ENCODE data around the gene NPY.

NPY gene

DNA sequence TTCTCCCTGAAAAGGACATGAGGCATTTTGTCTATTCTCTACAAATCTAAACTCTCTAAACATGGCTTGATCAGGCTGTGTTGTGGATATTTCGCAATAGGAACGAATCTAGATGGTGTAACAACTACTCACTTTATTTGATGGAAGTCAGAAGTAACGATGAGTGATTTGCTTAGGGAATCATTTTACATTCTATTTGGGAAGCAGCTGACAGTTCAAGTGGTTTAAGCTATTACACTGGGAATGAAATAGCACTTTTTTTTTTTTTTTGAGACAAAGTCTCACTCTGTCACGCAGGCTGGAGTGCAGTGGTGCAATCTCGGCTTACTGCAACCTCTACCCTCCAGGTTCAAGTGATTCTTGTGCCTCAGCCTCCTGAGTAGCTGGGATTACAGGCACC is 44.1 kb downstream of the NPY start:
- Histone ChIP-seq H3K27me3 (ENCODE audit: insufficient read depth, insufficient read length) (no peaks in the 10 kb centered on the region), H3K4me1 (ENCODE audit: insufficient read depth, insufficient read length) (no peaks in the 10 kb centered on the region), H3K4me3 (ENCODE audit: insufficient read length, low read depth) (no peak overlapping the region), H3K9me3 (ENCODE audit: insufficient read depth, low read length) (peaks cover 9% of the 10 kb centered on the region), H3K36me3 (ENCODE audit: insufficient read depth, insufficient read length, low read length) (no peaks in the 10 kb centered on the region), H3K9ac (ENCODE audit: insufficient read length, low read depth) (no peak overlapping the region)
- no peak for TF ChIP-seq YY1 (IDR thresholded peaks at IDR 0.05; ENCODE audit: insufficient read depth, insufficient read length)
- TF ChIP-seq SUZ12 (IDR thresholded peaks at IDR 0.05; ENCODE audit: extremely low read depth, insufficient read depth, insufficient read length): no peak
- TF ChIP-seq ZNF274 (IDR thresholded peaks at IDR 0.05; ENCODE audit: low read depth, low read length): no peak
- no peak for DNase-seq (ENCODE audit: low read depth, low spot score)

DNA sequence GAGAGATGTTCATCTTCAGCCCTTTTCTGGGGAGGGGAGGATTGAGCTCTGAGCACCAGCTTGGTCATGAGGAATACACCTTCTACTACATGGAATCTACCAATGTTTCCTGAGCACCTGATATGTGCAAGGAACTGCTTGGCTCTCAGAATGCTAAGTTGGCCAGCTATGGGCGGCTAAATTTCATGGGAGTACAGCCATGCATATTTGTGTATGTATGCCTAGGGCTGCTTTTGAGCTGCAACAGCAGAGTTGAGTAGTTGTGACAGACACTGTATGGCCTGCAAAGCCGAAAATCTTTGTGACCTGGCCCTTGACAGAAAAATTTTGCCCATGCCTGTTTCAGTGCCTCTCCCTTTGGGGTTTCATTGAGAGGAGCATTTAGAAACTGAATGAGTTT is 44.9 kb downstream of the NPY start:
- Histone ChIP-seq H3K36me3 (ENCODE audit: insufficient read depth, insufficient read length, low read length) (no peaks in the 10 kb centered on the region), H3K9ac (ENCODE audit: insufficient read length, low read depth) (no peak overlapping the region), H3K4me1 (ENCODE audit: insufficient read depth, insufficient read length) (no peaks in the 10 kb centered on the region), H3K4me3 (ENCODE audit: insufficient read length, low read depth) (no peak overlapping the region), H3K9me3 (ENCODE audit: insufficient read depth, low read length) (peaks cover 13% of the 10 kb centered on the region), H3K27me3 (ENCODE audit: insufficient read depth, insufficient read length) (no peaks in the 10 kb centered on the region)
- TF ChIP-seq ZNF274 (IDR thresholded peaks at IDR 0.05; ENCODE audit: low read depth, low read length) (no peak), YY1 (IDR thresholded peaks at IDR 0.05; ENCODE audit: insufficient read depth, insufficient read length) (no peak), SUZ12 (IDR thresholded peaks at IDR 0.05; ENCODE audit: extremely low read depth, insufficient read depth, insufficient read length) (no peak)
- no peak for DNase-seq (ENCODE audit: low read depth, low spot score)

GRCh38 chr7:24334012-24334411 is 50.0 kb downstream of the NPY start:
- Histone ChIP-seq H3K27me3 (ENCODE audit: insufficient read depth, insufficient read length) (no peaks in the 10 kb centered on the region), H3K9ac (ENCODE audit: insufficient read length, low read depth) (no peak overlapping the region), H3K4me3 (ENCODE audit: insufficient read length, low read depth) (no peak overlapping the region), H3K9me3 (ENCODE audit: insufficient read depth, low read length) (peaks cover 13% of the 10 kb centered on the region), H3K36me3 (ENCODE audit: insufficient read depth, insufficient read length, low read length) (no peaks in the 10 kb centered on the region), H3K4me1 (ENCODE audit: insufficient read depth, insufficient read length) (peaks cover 6% of the 10 kb centered on the region)
- no peak for DNase-seq (ENCODE audit: low read depth, low spot score)
- TF ChIP-seq ZNF274 (IDR thresholded peaks at IDR 0.05; ENCODE audit: low read depth, low read length) (no peak), YY1 (IDR thresholded peaks at IDR 0.05; ENCODE audit: insufficient read depth, insufficient read length) (no peak), SUZ12 (IDR thresholded peaks at IDR 0.05; ENCODE audit: extremely low read depth, insufficient read depth, insufficient read length) (no peak)

DNA sequence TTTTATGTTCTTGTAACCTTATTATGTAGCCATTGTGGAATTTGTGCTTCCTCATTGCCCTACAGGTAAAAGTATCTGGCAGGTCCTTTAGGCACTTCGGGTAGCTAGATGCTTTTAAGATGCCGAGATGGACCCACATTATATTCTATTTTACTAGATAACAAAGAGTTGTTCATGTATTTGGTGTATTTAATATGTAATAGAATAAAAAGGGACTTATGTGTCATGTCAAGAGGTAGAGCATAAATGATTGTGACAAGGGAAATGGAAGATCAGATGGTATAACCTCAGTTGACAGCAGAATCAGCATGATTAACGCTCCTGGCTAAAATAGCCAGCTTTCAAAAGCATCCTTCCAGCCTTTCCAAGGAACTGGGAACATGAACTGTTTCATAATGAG is 50.6 kb downstream of the NPY start:
- H3K9me3 ChIP-seq (ENCODE audit: insufficient read depth, low read length): peaks cover 13% of the 10 kb centered on the region
- no peak for TF ChIP-seq YY1 (IDR thresholded peaks at IDR 0.05; ENCODE audit: insufficient read depth, insufficient read length)
- no peak overlapping the region for H3K4me3 ChIP-seq (ENCODE audit: insufficient read length, low read depth)
- H3K9ac ChIP-seq (ENCODE audit: insufficient read length, low read depth): no peak overlapping the region
- peaks cover 8% of the 10 kb centered on the region for H3K4me1 ChIP-seq (ENCODE audit: insufficient read depth, insufficient read length)
- H3K36me3 ChIP-seq (ENCODE audit: insufficient read depth, insufficient read length, low read length): no peaks in the 10 kb centered on the region
- no peak for DNase-seq (ENCODE audit: low read depth, low spot score)
- H3K27me3 ChIP-seq (ENCODE audit: insufficient read depth, insufficient read length): no peaks in the 10 kb centered on the region

DNA sequence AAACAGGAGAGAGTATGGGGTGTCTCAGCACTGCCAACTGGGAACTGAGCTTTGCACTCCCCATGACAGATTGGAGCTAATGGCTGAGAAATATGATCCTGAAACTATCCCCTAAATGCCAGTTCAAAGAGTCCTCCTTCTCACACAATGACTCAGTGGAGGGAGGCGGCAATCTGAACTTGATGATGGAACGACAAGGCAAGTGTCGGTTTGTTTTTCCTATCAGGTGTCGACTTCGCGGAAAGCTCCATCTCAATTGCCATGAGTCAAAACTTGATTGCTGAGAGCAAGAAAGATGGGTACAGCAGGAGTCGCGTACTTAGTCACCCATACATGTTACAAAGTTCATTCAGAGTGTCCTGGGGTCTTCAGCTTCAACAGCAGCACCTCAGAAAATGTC is 52.5 kb downstream of the NPY start:
- H3K4me1 ChIP-seq (ENCODE audit: insufficient read depth, insufficient read length): peaks cover 8% of the 10 kb centered on the region
- DNase-seq (ENCODE audit: low read depth, low spot score): peak; percentile 39
- H3K9me3 ChIP-seq (ENCODE audit: insufficient read depth, low read length): peaks cover 13% of the 10 kb centered on the region
- H3K9ac ChIP-seq (ENCODE audit: insufficient read length, low read depth): no peak overlapping the region
- no peaks in the 10 kb centered on the region for H3K27me3 ChIP-seq (ENCODE audit: insufficient read depth, insufficient read length)
- no peak for TF ChIP-seq ZNF274 (IDR thresholded peaks at IDR 0.05; ENCODE audit: low read depth, low read length)
- TF ChIP-seq YY1 (IDR thresholded peaks at IDR 0.05; ENCODE audit: insufficient read depth, insufficient read length): no peak
- no peak for TF ChIP-seq SUZ12 (IDR thresholded peaks at IDR 0.05; ENCODE audit: extremely low read depth, insufficient read depth, insufficient read length)
- H3K4me3 ChIP-seq (ENCODE audit: insufficient read length, low read depth): no peak overlapping the region
- H3K36me3 ChIP-seq (ENCODE audit: insufficient read depth, insufficient read length, low read length): no peaks in the 10 kb centered on the region

GRCh38 chr7:24337180-24337579 is 53.2 kb downstream of the NPY start:
- no peak overlapping the region for H3K4me3 ChIP-seq (ENCODE audit: insufficient read length, low read depth)
- peak; percentile 97 for DNase-seq (ENCODE audit: low read depth, low spot score)
- H3K9me3 ChIP-seq (ENCODE audit: insufficient read depth, low read length): peaks cover 12% of the 10 kb centered on the region
- no peaks in the 10 kb centered on the region for H3K27me3 ChIP-seq (ENCODE audit: insufficient read depth, insufficient read length)
- H3K4me1 ChIP-seq (ENCODE audit: insufficient read depth, insufficient read length): peaks cover 8% of the 10 kb centered on the region
- no peak overlapping the region for H3K9ac ChIP-seq (ENCODE audit: insufficient read length, low read depth)
- H3K36me3 ChIP-seq (ENCODE audit: insufficient read depth, insufficient read length, low read length): no peaks in the 10 kb centered on the region
- no peak for TF ChIP-seq SUZ12 (IDR thresholded peaks at IDR 0.05; ENCODE audit: extremely low read depth, insufficient read depth, insufficient read length)
- no peak for TF ChIP-seq YY1 (IDR thresholded peaks at IDR 0.05; ENCODE audit: insufficient read depth, insufficient read length)
- TF ChIP-seq ZNF274 (IDR thresholded peaks at IDR 0.05; ENCODE audit: low read depth, low read length): no peak

DNA sequence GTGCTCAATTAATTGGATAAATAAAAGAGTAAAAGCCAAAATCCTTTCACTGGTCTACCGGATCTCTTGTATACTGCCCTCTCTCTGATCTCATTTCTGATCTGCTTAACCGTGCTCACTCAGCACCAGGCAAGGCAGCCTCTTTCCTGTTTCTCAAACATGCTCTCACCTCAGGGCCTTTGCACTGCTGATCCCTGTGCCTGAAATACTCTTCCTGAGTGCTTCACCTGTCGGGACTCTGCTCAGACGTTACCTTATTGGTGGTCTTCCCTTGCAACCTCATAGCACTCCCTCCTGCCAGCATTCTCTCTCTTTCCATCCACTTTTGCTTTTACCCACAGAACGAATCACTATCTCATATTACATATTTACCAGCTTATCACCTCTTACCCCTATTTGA is 55.6 kb downstream of the NPY start:
- no peak for TF ChIP-seq YY1 (IDR thresholded peaks at IDR 0.05; ENCODE audit: insufficient read depth, insufficient read length)
- no peak for TF ChIP-seq ZNF274 (IDR thresholded peaks at IDR 0.05; ENCODE audit: low read depth, low read length)
- H3K9ac ChIP-seq (ENCODE audit: insufficient read length, low read depth): no peak overlapping the region
- no peaks in the 10 kb centered on the region for H3K27me3 ChIP-seq (ENCODE audit: insufficient read depth, insufficient read length)
- H3K36me3 ChIP-seq (ENCODE audit: insufficient read depth, insufficient read length, low read length): no peaks in the 10 kb centered on the region
- DNase-seq (ENCODE audit: low read depth, low spot score): no peak
- no peak overlapping the region for H3K4me3 ChIP-seq (ENCODE audit: insufficient read length, low read depth)
- peaks cover 8% of the 10 kb centered on the region for H3K4me1 ChIP-seq (ENCODE audit: insufficient read depth, insufficient read length)
- no peaks in the 10 kb centered on the region for H3K9me3 ChIP-seq (ENCODE audit: insufficient read depth, low read length)

GRCh38 chr7:24340727-24341126 is 56.7 kb downstream of the NPY start:
- DNase-seq (ENCODE audit: low read depth, low spot score): no peak
- H3K9ac ChIP-seq (ENCODE audit: insufficient read length, low read depth): no peak overlapping the region

More at GRCh38 chr7:24340727-24341126, 56.7 kb downstream of the NPY start:
- H3K9me3 ChIP-seq (ENCODE audit: insufficient read depth, low read length): no peaks in the 10 kb centered on the region
- no peaks in the 10 kb centered on the region for H3K36me3 ChIP-seq (ENCODE audit: insufficient read depth, insufficient read length, low read length)
- TF ChIP-seq SUZ12 (IDR thresholded peaks at IDR 0.05; ENCODE audit: extremely low read depth, insufficient read depth, insufficient read length) (no peak), ZNF274 (IDR thresholded peaks at IDR 0.05; ENCODE audit: low read depth, low read length) (no peak), YY1 (IDR thresholded peaks at IDR 0.05; ENCODE audit: insufficient read depth, insufficient read length) (no peak)
- H3K4me1 ChIP-seq (ENCODE audit: insufficient read depth, insufficient read length): peaks cover 8% of the 10 kb centered on the region
- no peak overlapping the region for H3K4me3 ChIP-seq (ENCODE audit: insufficient read length, low read depth)
- H3K27me3 ChIP-seq (ENCODE audit: insufficient read depth, insufficient read length): no peaks in the 10 kb centered on the region
